T-helper 2 cell treated with Interferon-gamma antibody and Interleukin-4, amounts not matched to agents 5 μg/mL and 100 μg/mL, for 36 hours (primary cell): Measurements from ENCODE around the gene FAM186B.
"Not testable (repeated sequence)": the region's sequence is repeated elsewhere in the genome, so short reads cannot be mapped to it uniquely, and the experiment has no call there.

Source experiments
- DNase-seq: peaks from one replicate; pipeline ENCODE4 v3.0.0; 2021; ENCODE audit warnings: low spot score
- H3K27ac Mint-ChIP-seq: one replicate; pipeline ENCODE4 v1.8.0; 2021; ENCODE audit warnings: mild to moderate bottlenecking, mixed read lengths
- H3K27me3 Mint-ChIP-seq: one replicate; pipeline ENCODE4 v1.8.0; 2021; ENCODE audit warnings: low read depth, mixed read lengths
- H3K36me3 Mint-ChIP-seq: one replicate; pipeline ENCODE4 v1.8.0; 2021; ENCODE audit warnings: low read depth, mixed read lengths
- H3K4me1 Mint-ChIP-seq: one replicate; pipeline ENCODE4 v1.8.0; 2021; ENCODE audit warnings: low read depth, mixed read lengths
- H3K4me3 Mint-ChIP-seq: one replicate; pipeline ENCODE4 v1.8.0; 2022; ENCODE audit warnings: mild to moderate bottlenecking, moderate library complexity, mixed read lengths
- H3K9me3 Mint-ChIP-seq: one replicate; pipeline ENCODE4 v1.8.0; 2021; ENCODE audit warnings: mixed read lengths

Gene FAM186B

GRCh38 chr12:49605539-49605938 lies at the start of gene FAM186B:
FAM186B (minus strand) TSS chr12:49605639; CDS start chr12:49605477, 162 bp downstream.
- H3K9me3 Mint-ChIP-seq, H3K27me3 Mint-ChIP-seq, DNase-seq, H3K36me3 Mint-ChIP-seq, H3K4me3 Mint-ChIP-seq, H3K4me1 Mint-ChIP-seq, H3K27ac Mint-ChIP-seq: not testable (repeated sequence)

- Mint-ChIP-seq H3K9me3 (no peaks in the 10 kb centered on the region), H3K4me3 (no peak overlapping the region), H3K27ac (no peak overlapping the region), H3K27me3 (no peaks in the 10 kb centered on the region), H3K4me1 (peaks cover 19% of the 10 kb centered on the region), H3K36me3 (peaks cover 32% of the 10 kb centered on the region)
- no peak for DNase-seq
Observed at GRCh38 chr12:49654715-49655114, 49.3 kb upstream of the FAM186B start.

- Mint-ChIP-seq H3K4me1 (peaks cover 25% of the 10 kb centered on the region), H3K36me3 (peaks cover 40% of the 10 kb centered on the region), H3K27me3 (no peaks in the 10 kb centered on the region), H3K9me3 (no peaks in the 10 kb centered on the region), H3K27ac (no peak overlapping the region), H3K4me3 (no peak overlapping the region)
- no peak for DNase-seq
Observed at GRCh38 chr12:49652921-49653520, 47.6 kb upstream of the FAM186B start.

- H3K27ac Mint-ChIP-seq = no peak overlapping the region
- H3K4me1 Mint-ChIP-seq = peaks cover 23% of the 10 kb centered on the region
- H3K36me3 Mint-ChIP-seq = peaks cover 40% of the 10 kb centered on the region
Observed at GRCh38 chr12:49651855-49652254, 46.4 kb upstream of the FAM186B start.

GRCh38 chr12:49649892-49650291 lies 44.5 kb upstream of the FAM186B start:
- Mint-ChIP-seq H3K36me3 (peaks cover 32% of the 10 kb centered on the region), H3K4me3 (no peak overlapping the region)

More at GRCh38 chr12:49651855-49652254, 46.4 kb upstream of the FAM186B start:
- no peak for DNase-seq
- H3K4me3 Mint-ChIP-seq = no peak overlapping the region
- H3K27me3 Mint-ChIP-seq = no peaks in the 10 kb centered on the region
- no peaks in the 10 kb centered on the region for H3K9me3 Mint-ChIP-seq

GRCh38 chr12:49649445-49649844 lies 44.0 kb upstream of the FAM186B start:
- no peaks in the 10 kb centered on the region for H3K27me3 Mint-ChIP-seq
- H3K27ac Mint-ChIP-seq = peak overlapping the region; percentile 76
- H3K36me3 Mint-ChIP-seq = peaks cover 35% of the 10 kb centered on the region
- no peak overlapping the region for H3K4me3 Mint-ChIP-seq
- no peak for DNase-seq
- no peaks in the 10 kb centered on the region for H3K9me3 Mint-ChIP-seq
- H3K4me1 Mint-ChIP-seq = peaks cover 14% of the 10 kb centered on the region

More at GRCh38 chr12:49649892-49650291, 44.5 kb upstream of the FAM186B start:
- no peak for DNase-seq
- Mint-ChIP-seq H3K9me3 (no peaks in the 10 kb centered on the region), H3K27ac (peak overlapping the region; percentile 3), H3K4me1 (peaks cover 10% of the 10 kb centered on the region), H3K27me3 (no peaks in the 10 kb centered on the region)

GRCh38 chr12:49648712-49649003 lies 43.2 kb upstream of the FAM186B start:
- H3K27me3 Mint-ChIP-seq = no peaks in the 10 kb centered on the region
- H3K27ac Mint-ChIP-seq = peak overlapping the region; percentile 76
- H3K4me3 Mint-ChIP-seq = no peak overlapping the region
- H3K9me3 Mint-ChIP-seq = no peaks in the 10 kb centered on the region
- H3K36me3 Mint-ChIP-seq = peaks cover 35% of the 10 kb centered on the region
- DNase-seq = no peak
- H3K4me1 Mint-ChIP-seq = peaks cover 17% of the 10 kb centered on the region

GRCh38 chr12:49647827-49648711 lies 42.6 kb upstream of the FAM186B start:
- H3K9me3 Mint-ChIP-seq = no peaks in the 10 kb centered on the region
- H3K36me3 Mint-ChIP-seq = peaks cover 39% of the 10 kb centered on the region
- peak overlapping the region; percentile 76 for H3K27ac Mint-ChIP-seq
- H3K4me1 Mint-ChIP-seq = peaks cover 17% of the 10 kb centered on the region
- H3K27me3 Mint-ChIP-seq = no peaks in the 10 kb centered on the region
- H3K4me3 Mint-ChIP-seq = no peak overlapping the region
- DNase-seq = no peak

GRCh38 chr12:49646871-49647654 lies 41.6 kb upstream of the FAM186B start:
- H3K4me1 Mint-ChIP-seq = peaks cover 17% of the 10 kb centered on the region

GRCh38 chr12:49646331-49646830 lies 40.9 kb upstream of the FAM186B start:
- Mint-ChIP-seq H3K4me1 (peaks cover 17% of the 10 kb centered on the region), H3K27me3 (no peaks in the 10 kb centered on the region), H3K27ac (no peak overlapping the region), H3K9me3 (no peaks in the 10 kb centered on the region), H3K4me3 (no peak overlapping the region), H3K36me3 (peaks cover 36% of the 10 kb centered on the region)
- DNase-seq = no peak

More at GRCh38 chr12:49646871-49647654, 41.6 kb upstream of the FAM186B start:
- H3K27me3 Mint-ChIP-seq = no peaks in the 10 kb centered on the region
- no peaks in the 10 kb centered on the region for H3K9me3 Mint-ChIP-seq
- no peak overlapping the region for H3K27ac Mint-ChIP-seq
- no peak for DNase-seq
- H3K36me3 Mint-ChIP-seq = peaks cover 36% of the 10 kb centered on the region
- no peak overlapping the region for H3K4me3 Mint-ChIP-seq

GRCh38 chr12:49645146-49646039 lies 40.0 kb upstream of the FAM186B start:
- DNase-seq = no peak
- H3K9me3 Mint-ChIP-seq = no peaks in the 10 kb centered on the region
- H3K27me3 Mint-ChIP-seq = no peaks in the 10 kb centered on the region
- peaks cover 17% of the 10 kb centered on the region for H3K4me1 Mint-ChIP-seq
- H3K36me3 Mint-ChIP-seq = peaks cover 36% of the 10 kb centered on the region
- peak overlapping the region; percentile 62 for H3K27ac Mint-ChIP-seq
- H3K4me3 Mint-ChIP-seq = no peak overlapping the region

- Mint-ChIP-seq H3K4me1 (peaks cover 17% of the 10 kb centered on the region), H3K27me3 (no peaks in the 10 kb centered on the region), H3K36me3 (peaks cover 30% of the 10 kb centered on the region), H3K9me3 (no peaks in the 10 kb centered on the region), H3K27ac (peak overlapping the region; percentile 78), H3K4me3 (no peak overlapping the region)
- peak; percentile 55 for DNase-seq
Observed at GRCh38 chr12:49644620-49644994, 39.2 kb upstream of the FAM186B start.

- H3K4me3 Mint-ChIP-seq = no peak overlapping the region
Observed at GRCh38 chr12:49643961-49644619, 38.7 kb upstream of the FAM186B start.

More at GRCh38 chr12:49643961-49644619, 38.7 kb upstream of the FAM186B start:
- Mint-ChIP-seq H3K36me3 (peaks cover 29% of the 10 kb centered on the region), H3K4me1 (peaks cover 20% of the 10 kb centered on the region), H3K9me3 (no peaks in the 10 kb centered on the region), H3K27ac (peak overlapping the region; percentile 78), H3K27me3 (no peaks in the 10 kb centered on the region)
- no peak for DNase-seq
